GM23338 (cell line): ENCODE data around the gene PIK3IP1. TPM values are rescaled to one million over a fixed set of nuclear protein-coding genes. Genes with fewer than 3 reads are reported as not detected.
A peak's percentile ranks its signal among the peaks of the same experiment; 100 is the strongest.

Source experiments
- ATAC-seq: fragments of 200-7000 bp; cut with Tn5 transposase; 3 replicates; pipeline ENCODE4 v1.9.1; 2020
- DNase-seq: peaks from one replicate; pipeline ENCODE4 v3.0.0-alpha.2; 2015; ENCODE audit warnings: low spot score
- H2AFZ ChIP-seq: fragments of 200-600 bp; sonication (generic); 2 replicates; pipeline ENCODE4 v1.8.0; 2016; ENCODE audit warnings: antibody characterized with exemption, mild to moderate bottlenecking, moderate library complexity
- H3F3A ChIP-seq: fragments of 200-600 bp; sonication (generic); replicated peaks from 2 replicates; pipeline ENCODE4 v1.8.0; 2017; ENCODE audit warnings: antibody characterized with exemption, mixed run types, low read depth
- H3K27ac ChIP-seq: fragments of 200-600 bp; sonication (generic); 2 replicates; pipeline ENCODE4 v1.6.1; 2016; ENCODE audit warnings: low read depth
- H3K27me3 ChIP-seq: fragments of 200-600 bp; sonication (generic); 2 replicates; pipeline ENCODE4 v1.8.0; 2016; ENCODE audit warnings: mild to moderate bottlenecking, mixed run types, moderate library complexity; ENCODE audit not compliant: insufficient read depth
- H3K36me3 ChIP-seq: fragments of 200-600 bp; sonication (generic); 2 replicates; pipeline ENCODE4 v1.8.0; 2016; ENCODE audit warnings: mild to moderate bottlenecking; ENCODE audit not compliant: insufficient read depth
- H3K4me1 ChIP-seq: fragments of 200-600 bp; sonication (generic); 2 replicates; pipeline ENCODE4 v1.8.0; 2016; ENCODE audit warnings: mild to moderate bottlenecking, moderate library complexity; ENCODE audit not compliant: insufficient read depth
- H3K4me2 ChIP-seq: fragments of 200-600 bp; sonication (generic); 2 replicates; pipeline ENCODE4 v1.7.1; 2017; ENCODE audit warnings: mixed run types
- H3K4me3 ChIP-seq: fragments of 200-600 bp; sonication (generic); 2 replicates; pipeline ENCODE4 v1.6.1; 2016; ENCODE audit warnings: mixed run types
- H3K79me2 ChIP-seq: fragments of 200-600 bp; sonication (generic); replicated peaks from 2 replicates; pipeline ENCODE4 v1.8.0; 2017; ENCODE audit warnings: mild to moderate bottlenecking; ENCODE audit not compliant: insufficient read depth
- H3K9me2 ChIP-seq: fragments of 200-600 bp; sonication (generic); 2 replicates; pipeline ENCODE4 v1.8.0; 2017; ENCODE audit not compliant: insufficient read depth
- H4K20me1 ChIP-seq: fragments of 200-600 bp; sonication (generic); replicated peaks from 2 replicates; pipeline ENCODE4 v1.8.0; 2017; ENCODE audit warnings: mild to moderate bottlenecking; ENCODE audit not compliant: insufficient read depth
- H3K27ac Mint-ChIP-seq: 2 replicates; pipeline ENCODE4 v1.8.0; 2020; ENCODE audit warnings: inconsistent platforms, mild to moderate bottlenecking, moderate library complexity, mixed read lengths
- H3K27me3 Mint-ChIP-seq: 3 replicates; pipeline ENCODE4 v1.8.0; 2022; ENCODE audit warnings: low read depth, mild to moderate bottlenecking, moderate library complexity, mixed read lengths, inconsistent platforms; ENCODE audit not compliant: insufficient read depth, poor library complexity
- H3K36me3 Mint-ChIP-seq: 3 replicates; pipeline ENCODE4 v1.8.0; 2021; ENCODE audit warnings: low read depth, mild to moderate bottlenecking, inconsistent platforms, moderate library complexity, mixed read lengths
- H3K4me1 Mint-ChIP-seq: 3 replicates; pipeline ENCODE4 v1.8.0; 2020; ENCODE audit warnings: mild to moderate bottlenecking, inconsistent platforms, mixed read lengths
- H3K4me3 Mint-ChIP-seq: 3 replicates; pipeline ENCODE4 v1.8.0; 2021; ENCODE audit warnings: moderate library complexity, mild to moderate bottlenecking, inconsistent platforms, mixed read lengths
- H3K9me3 Mint-ChIP-seq: 3 replicates; pipeline ENCODE4 v1.8.0; 2020; ENCODE audit warnings: moderate library complexity, mild to moderate bottlenecking, inconsistent platforms, mixed read lengths
- CREB1 ChIP-seq: fragments of 250-450 bp; sonication (Bioruptor Pico); IDR thresholded peaks from 2 replicates; pipeline ENCODE4 v1.5.0; 2020; ENCODE audit warnings: low read depth, mild to moderate bottlenecking, moderate library complexity
- EZH2 ChIP-seq: fragments of 200-600 bp; sonication (generic); IDR thresholded peaks from one replicate; pipeline ENCODE4 v1.8.0; 2017; ENCODE audit warnings: antibody characterized with exemption, mild to moderate bottlenecking, low read depth; ENCODE audit not compliant: unreplicated experiment
- EZH2phosphoT487 ChIP-seq: fragments of 200-600 bp; sonication (generic); IDR thresholded peaks from one replicate; pipeline ENCODE4 v1.8.1; 2018; ENCODE audit warnings: antibody characterized with exemption; ENCODE audit not compliant: unreplicated experiment
- JUNB ChIP-seq: IDR thresholded peaks from one replicate; pipeline ENCODE4 v1.6.1; 2016; ENCODE audit warnings: antibody characterized with exemption; ENCODE audit not compliant: unreplicated experiment
- NANOG ChIP-seq: IDR thresholded peaks from 2 replicates; pipeline ENCODE4 v1.6.1; 2016; ENCODE audit warnings: antibody characterized with exemption, borderline replicate concordance
- POLR2AphosphoS5 ChIP-seq: IDR thresholded peaks from 2 replicates; pipeline ENCODE4 v1.6.1; 2016; ENCODE audit warnings: antibody characterized with exemption, low read depth
- STAT1 ChIP-seq: IDR thresholded peaks from one replicate; pipeline ENCODE4 v1.6.1; 2016; ENCODE audit warnings: antibody characterized with exemption; ENCODE audit not compliant: unreplicated experiment
- ZNF114 ChIP-seq: fragments of 250-450 bp; sonication (Bioruptor Pico); IDR thresholded peaks from 2 replicates; pipeline ENCODE4 v1.5.0; 2020; ENCODE audit warnings: mild to moderate bottlenecking, moderate library complexity
- ZNF331 ChIP-seq: fragments of 250-450 bp; sonication (Bioruptor Pico); IDR thresholded peaks from 2 replicates; pipeline ENCODE4 v1.5.0; 2020; ENCODE audit warnings: low read depth, mild to moderate bottlenecking, moderate library complexity
- polyA plus RNA-seq: library from polyadenylated mRNA; unstranded; fragments of >200 nt; fragmentation: Nextera tagmentation; extraction: Ambion mirVana; gene quantifications from 2 replicates; pipeline ENCODE4 v1.2.1, GENCODE V29; 2016
- total RNA-seq: library from RNA; depleted of rRNA; stranded (reverse); fragments of >200 nt; shearing (Covaris generic); gene quantifications from 2 replicates; pipeline ENCODE4 v1.2.3, GENCODE V29; 2014
- TF ChIP-seq, protein P1 (sequence below), 2 experiments: fragments of 200-600 bp in 1 of 2; sonication (generic) in 1 of 2; conservative IDR thresholded peaks; 2 replicates each; pipeline versions ENCODE4 v1.5.1 to v1.6.1; 2016 to 2017; ENCODE audit warnings: antibody characterized with exemption in 2 of 2, low read depth in 2 of 2, mild to moderate bottlenecking in 2 of 2, moderate library complexity in 1 of 2
- TF ChIP-seq, protein P2 (sequence below): IDR thresholded peaks from 2 replicates; pipeline ENCODE4 v1.6.1; 2016; ENCODE audit warnings: antibody characterized with exemption
- TF ChIP-seq, protein P3 (sequence below): fragments of 250-450 bp; sonication (Bioruptor Pico); IDR thresholded peaks from 2 replicates; pipeline ENCODE4 v1.5.0; 2020; ENCODE audit warnings: mild to moderate bottlenecking, moderate library complexity

The PIK3IP1 gene
- total and polyA plus RNA-seq, 2 experiments from 2014 or later = 1.1 to 2.2 TPM

DNA sequence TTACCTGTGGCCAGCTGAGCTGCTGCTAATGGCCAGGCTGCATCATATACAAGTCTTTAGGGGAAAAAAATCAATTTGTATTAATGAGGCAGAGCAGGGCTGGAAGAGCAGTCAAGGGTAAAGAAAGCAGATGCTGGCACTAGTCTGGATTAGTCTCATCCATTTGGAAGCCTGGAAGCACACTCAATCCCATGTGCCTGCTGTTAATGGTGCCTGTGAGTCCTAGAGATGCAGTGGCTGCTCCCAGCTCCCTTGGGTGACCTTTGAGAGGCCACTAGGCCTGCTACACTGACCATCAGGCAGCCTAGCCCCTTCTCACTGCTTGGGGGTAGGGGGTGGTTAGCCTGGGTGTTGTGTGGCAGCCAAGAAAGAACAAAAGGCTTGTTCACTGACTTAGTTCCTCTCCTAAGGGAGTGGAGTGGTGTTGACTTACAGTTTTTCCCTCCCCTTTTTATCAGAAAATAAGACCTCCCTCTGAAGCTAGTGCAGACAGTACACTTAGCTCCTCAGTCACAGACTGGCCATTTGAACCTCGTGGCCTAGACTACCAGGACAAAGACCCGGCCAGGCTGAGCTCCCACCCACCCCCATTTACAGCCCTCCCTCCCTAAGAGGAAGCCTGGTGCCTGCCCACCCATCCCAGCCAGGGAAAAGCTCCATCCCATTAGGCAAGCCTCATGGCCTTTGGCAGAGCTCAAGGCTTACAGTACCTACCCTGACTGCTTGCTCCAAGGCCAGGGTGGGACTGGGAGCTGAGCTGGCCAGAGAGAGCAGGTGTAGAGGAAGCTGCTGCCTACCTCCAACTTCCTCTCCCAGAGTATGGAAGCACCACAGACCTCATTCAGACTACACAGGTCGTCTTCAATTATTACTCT is 7.8 kb downstream of the PIK3IP1 start:
- H3K36me3 ChIP-seq = no peaks in the 10 kb centered on the region
- H3K27me3 Mint-ChIP-seq = peaks cover 6% of the 10 kb centered on the region

More for the DNA sequence above, 7.8 kb downstream of the PIK3IP1 start:
- peaks cover 7% of the 10 kb centered on the region; the same call in 1 of the 2 replicates for H3K27me3 ChIP-seq
- Mint-ChIP-seq H3K36me3 (no peaks in the 10 kb centered on the region), H3K4me1 (peaks cover 11% of the 10 kb centered on the region), H3K4me3 (no peak overlapping the region), H3K27ac (peak overlapping the region; percentile 81), H3K9me3 (no peaks in the 10 kb centered on the region)
- TF ChIP-seq ZNF331 (no peak), JUNB (no peak), STAT1 (no peak), CREB1 (CRISPR knock-in tag) (no peak), ZNF114 (CRISPR knock-in tag) (no peak), NANOG (no peak), POLR2AphosphoS5 (no peak), EZH2 (no peak), EZH2phosphoT487 (no peak)
- TF ChIP-seq, protein P1, sequence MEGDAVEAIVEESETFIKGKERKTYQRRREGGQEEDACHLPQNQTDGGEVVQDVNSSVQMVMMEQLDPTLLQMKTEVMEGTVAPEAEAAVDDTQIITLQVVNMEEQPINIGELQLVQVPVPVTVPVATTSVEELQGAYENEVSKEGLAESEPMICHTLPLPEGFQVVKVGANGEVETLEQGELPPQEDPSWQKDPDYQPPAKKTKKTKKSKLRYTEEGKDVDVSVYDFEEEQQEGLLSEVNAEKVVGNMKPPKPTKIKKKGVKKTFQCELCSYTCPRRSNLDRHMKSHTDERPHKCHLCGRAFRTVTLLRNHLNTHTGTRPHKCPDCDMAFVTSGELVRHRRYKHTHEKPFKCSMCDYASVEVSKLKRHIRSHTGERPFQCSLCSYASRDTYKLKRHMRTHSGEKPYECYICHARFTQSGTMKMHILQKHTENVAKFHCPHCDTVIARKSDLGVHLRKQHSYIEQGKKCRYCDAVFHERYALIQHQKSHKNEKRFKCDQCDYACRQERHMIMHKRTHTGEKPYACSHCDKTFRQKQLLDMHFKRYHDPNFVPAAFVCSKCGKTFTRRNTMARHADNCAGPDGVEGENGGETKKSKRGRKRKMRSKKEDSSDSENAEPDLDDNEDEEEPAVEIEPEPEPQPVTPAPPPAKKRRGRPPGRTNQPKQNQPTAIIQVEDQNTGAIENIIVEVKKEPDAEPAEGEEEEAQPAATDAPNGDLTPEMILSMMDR (conservative IDR thresholded peaks at IDR 0.05; ENCODE audit: low read depth in 2 of 2) = no peak
- TF ChIP-seq, protein P2, sequence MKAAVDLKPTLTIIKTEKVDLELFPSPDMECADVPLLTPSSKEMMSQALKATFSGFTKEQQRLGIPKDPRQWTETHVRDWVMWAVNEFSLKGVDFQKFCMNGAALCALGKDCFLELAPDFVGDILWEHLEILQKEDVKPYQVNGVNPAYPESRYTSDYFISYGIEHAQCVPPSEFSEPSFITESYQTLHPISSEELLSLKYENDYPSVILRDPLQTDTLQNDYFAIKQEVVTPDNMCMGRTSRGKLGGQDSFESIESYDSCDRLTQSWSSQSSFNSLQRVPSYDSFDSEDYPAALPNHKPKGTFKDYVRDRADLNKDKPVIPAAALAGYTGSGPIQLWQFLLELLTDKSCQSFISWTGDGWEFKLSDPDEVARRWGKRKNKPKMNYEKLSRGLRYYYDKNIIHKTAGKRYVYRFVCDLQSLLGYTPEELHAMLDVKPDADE = no peak
- TF ChIP-seq, protein P3, sequence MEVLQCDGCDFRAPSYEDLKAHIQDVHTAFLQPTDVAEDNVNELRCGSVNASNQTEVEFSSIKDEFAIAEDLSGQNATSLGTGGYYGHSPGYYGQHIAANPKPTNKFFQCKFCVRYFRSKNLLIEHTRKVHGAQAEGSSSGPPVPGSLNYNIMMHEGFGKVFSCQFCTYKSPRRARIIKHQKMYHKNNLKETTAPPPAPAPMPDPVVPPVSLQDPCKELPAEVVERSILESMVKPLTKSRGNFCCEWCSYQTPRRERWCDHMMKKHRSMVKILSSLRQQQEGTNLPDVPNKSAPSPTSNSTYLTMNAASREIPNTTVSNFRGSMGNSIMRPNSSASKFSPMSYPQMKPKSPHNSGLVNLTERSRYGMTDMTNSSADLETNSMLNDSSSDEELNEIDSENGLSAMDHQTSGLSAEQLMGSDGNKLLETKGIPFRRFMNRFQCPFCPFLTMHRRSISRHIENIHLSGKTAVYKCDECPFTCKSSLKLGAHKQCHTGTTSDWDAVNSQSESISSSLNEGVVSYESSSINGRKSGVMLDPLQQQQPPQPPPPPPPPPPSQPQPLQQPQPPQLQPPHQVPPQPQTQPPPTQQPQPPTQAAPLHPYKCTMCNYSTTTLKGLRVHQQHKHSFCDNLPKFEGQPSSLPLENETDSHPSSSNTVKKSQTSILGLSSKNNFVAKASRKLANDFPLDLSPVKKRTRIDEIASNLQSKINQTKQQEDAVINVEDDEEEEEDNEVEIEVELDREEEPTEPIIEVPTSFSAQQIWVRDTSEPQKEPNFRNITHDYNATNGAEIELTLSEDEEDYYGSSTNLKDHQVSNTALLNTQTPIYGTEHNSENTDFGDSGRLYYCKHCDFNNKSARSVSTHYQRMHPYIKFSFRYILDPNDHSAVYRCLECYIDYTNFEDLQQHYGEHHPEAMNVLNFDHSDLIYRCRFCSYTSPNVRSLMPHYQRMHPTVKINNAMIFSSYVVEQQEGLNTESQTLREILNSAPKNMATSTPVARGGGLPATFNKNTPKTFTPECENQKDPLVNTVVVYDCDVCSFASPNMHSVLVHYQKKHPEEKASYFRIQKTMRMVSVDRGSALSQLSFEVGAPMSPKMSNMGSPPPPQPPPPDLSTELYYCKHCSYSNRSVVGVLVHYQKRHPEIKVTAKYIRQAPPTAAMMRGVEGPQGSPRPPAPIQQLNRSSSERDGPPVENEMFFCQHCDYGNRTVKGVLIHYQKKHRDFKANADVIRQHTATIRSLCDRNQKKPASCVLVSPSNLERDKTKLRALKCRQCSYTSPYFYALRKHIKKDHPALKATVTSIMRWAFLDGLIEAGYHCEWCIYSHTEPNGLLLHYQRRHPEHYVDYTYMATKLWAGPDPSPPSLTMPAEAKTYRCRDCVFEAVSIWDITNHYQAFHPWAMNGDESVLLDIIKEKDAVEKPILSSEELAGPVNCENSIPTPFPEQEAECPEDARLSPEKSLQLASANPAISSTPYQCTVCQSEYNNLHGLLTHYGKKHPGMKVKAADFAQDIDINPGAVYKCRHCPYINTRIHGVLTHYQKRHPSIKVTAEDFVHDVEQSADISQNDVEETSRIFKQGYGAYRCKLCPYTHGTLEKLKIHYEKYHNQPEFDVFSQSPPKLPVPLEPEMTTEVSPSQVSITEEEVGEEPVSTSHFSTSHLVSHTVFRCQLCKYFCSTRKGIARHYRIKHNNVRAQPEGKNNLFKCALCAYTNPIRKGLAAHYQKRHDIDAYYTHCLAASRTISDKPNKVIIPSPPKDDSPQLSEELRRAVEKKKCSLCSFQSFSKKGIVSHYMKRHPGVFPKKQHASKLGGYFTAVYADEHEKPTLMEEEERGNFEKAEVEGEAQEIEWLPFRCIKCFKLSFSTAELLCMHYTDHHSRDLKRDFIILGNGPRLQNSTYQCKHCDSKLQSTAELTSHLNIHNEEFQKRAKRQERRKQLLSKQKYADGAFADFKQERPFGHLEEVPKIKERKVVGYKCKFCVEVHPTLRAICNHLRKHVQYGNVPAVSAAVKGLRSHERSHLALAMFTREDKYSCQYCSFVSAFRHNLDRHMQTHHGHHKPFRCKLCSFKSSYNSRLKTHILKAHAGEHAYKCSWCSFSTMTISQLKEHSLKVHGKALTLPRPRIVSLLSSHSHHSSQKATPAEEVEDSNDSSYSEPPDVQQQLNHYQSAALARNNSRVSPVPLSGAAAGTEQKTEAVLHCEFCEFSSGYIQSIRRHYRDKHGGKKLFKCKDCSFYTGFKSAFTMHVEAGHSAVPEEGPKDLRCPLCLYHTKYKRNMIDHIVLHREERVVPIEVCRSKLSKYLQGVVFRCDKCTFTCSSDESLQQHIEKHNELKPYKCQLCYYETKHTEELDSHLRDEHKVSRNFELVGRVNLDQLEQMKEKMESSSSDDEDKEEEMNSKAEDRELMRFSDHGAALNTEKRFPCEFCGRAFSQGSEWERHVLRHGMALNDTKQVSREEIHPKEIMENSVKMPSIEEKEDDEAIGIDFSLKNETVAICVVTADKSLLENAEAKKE (CRISPR knock-in tag) = no peak
- DNase-seq (no peak), ATAC-seq (peak; percentile 43)
- no peak overlapping the region for H3K4me3 ChIP-seq
- no peaks in the 10 kb centered on the region for H3K4me1 ChIP-seq
- H4K20me1 ChIP-seq = no peaks in the 10 kb centered on the region
- no peak overlapping the region for H3K4me2 ChIP-seq
- no peak overlapping the region for H3K27ac ChIP-seq
- no peaks in the 10 kb centered on the region for H3F3A ChIP-seq
- H3K79me2 ChIP-seq = no peaks in the 10 kb centered on the region
- H3K9me2 ChIP-seq = no peaks in the 10 kb centered on the region
- H2AFZ ChIP-seq = no peak overlapping the region
